ENCODE measurements around the gene ALK.
"Not testable (repeated sequence)": the region's sequence is repeated elsewhere in the genome, so short reads cannot be mapped to it uniquely, and the experiment has no call there.

The ALK gene

DNA sequence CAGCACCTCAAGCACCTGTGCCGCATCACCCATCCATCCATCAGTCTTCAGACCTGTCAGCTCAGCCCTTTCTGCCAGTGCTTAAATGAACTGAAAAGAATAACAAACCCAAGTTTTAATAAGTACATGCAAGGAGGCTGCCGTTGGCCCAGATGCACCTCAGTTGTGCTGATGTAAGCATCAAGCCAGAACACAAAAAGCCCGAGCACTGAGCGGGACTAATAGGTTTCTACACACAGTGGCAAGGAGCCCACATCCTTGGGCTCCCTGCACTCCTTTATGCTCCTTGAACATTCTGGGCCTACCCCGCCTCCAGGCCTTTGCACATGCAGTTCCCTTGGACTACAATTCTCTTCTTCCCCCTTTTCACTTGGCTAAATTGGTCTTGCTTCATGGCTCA, 165.6 kb downstream of the ALK start:
- no peak for DNase-seq (ENCODE audit: low spot score)

DNA sequence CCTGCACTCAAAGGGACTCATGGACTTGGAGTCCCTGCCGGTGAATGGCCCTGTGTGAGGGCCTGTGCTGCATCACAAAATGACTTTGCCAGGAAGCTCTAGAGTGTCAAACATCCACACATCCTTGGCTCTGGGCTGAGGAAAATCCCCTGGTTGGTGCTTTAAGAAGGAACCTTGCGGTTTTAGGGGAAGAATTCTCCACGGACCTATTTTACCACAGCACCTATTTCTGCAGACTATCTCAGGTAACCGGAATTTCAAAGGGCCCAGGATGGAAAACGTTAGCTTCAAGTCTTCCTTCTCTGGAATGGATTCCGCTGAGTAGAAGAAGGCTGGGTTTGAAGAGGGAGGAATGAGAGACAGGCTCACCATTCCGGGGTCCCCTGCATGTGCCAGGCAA, 166.2 kb downstream of the ALK start:
- no peak for DNase-seq (ENCODE audit: low spot score)

DNA sequence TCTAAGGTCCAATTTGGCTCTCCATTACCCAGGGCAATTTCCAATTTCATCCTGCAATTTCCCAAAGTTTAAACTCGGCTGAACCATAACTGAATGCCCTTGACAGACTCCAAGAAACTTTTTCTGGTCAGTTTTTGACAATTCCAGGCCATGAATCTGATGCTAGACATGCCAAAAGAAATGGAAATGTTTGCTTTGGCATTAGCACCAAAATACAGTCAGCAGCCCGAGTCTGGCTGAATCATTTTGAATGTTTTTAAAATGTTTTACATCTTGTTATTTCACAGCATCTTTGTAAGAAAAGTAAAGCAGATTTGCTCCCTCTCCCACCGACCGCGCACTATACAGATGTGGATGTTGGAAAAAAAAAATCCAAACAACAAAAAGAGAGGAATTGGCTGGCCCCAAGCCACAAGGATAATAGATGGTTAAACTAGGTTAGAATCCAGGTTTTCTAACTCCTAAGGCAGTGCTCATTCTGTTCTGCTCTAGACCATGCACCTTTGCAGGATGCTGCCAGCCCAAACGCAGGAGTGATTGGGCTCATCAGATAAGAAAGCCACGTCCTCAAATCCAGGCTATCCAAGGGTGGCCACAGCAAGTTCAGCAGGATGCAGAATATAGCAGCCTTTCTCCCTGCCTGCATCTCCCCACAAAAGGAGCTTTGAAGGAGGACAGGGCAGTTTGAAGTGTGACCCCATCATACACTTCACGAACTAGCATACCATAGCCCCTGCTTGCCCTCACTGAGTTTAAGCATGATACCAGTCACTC, 167.5 kb downstream of the ALK start:
- no peak for DNase-seq (ENCODE audit: low spot score)

DNA sequence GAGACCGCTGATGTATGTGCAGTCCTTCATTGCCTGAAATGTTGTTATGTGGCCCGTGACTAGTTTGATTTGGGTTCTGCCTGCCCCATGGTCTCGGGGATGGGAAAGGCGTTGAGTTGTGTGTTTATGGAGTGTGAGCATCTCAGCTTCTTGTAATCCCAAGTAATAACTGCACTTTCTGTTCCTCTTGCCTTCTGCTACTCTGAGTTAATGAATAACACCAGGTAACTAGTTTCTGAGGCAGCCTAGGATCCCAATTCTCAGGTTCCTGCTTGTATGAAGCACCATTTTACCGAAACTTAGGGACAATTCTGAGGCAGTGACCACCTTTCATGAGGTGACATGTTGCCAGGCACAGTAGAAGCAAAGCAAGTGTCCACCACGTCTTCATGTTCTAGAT, 170.0 kb downstream of the ALK start:
- DNase-seq (ENCODE audit: low spot score), result no peak

DNA sequence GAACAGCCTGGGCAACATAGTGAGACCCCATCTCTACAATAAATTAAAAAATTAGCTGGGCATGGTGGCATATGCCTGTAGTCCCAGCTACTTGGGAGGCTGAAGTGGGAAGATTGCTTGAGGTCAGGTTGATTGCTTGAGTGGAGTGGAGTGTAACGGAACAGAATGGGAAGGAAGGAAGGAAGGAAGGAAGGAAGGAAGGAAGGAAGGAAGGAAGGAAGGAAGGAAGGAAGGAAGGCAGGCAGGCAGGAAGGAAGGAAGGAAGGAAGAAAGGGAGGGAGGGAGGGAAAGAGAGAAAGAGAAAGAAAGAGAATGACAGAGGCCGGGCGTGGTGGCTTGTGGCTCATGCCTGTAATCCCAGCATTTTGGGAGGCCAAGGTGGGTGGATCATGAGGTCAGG, 170.9 kb downstream of the ALK start:
- DNase-seq (ENCODE audit: low spot score), result not testable (repeated sequence)

DNA sequence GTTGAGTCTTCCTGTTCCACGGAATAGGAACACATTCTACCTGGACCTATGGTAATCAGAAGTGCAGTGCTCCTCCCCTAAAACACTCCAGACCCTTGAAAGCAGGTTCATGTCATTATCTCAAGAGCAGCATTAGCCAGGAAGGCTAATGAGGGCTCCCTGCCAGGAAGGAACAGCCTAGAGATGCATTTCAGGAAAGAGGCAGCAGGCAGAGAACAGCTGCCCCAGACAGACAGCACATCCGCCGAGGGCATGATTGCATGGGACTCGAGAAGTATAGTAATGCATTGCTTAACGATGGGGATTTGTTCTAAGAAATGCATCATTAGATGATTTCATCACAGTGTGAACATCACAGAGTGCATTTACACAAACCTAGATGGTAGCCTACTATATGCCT, 171.5 kb downstream of the ALK start:
- DNase-seq (ENCODE audit: low spot score), result no peak

DNA sequence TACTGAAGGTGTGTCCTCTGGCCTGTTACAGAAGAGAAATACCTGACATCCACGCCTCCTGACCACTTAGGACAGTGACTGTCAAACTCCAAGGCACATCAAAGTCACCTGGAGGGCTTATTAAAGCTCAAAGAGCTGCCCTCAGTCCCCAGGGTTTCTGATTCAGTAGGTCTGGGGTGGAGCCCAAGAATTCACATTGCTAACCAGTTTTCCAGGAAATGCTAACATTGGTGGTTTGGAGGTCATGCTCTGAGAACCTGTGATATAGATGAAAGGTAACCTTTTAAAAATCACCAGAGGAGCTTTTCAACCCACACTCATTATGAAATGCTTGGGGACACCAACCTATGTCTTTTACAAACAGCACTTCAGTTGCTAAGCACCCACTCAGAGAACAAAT, 172.3 kb downstream of the ALK start:
- no peak for DNase-seq (ENCODE audit: low spot score)

DNA sequence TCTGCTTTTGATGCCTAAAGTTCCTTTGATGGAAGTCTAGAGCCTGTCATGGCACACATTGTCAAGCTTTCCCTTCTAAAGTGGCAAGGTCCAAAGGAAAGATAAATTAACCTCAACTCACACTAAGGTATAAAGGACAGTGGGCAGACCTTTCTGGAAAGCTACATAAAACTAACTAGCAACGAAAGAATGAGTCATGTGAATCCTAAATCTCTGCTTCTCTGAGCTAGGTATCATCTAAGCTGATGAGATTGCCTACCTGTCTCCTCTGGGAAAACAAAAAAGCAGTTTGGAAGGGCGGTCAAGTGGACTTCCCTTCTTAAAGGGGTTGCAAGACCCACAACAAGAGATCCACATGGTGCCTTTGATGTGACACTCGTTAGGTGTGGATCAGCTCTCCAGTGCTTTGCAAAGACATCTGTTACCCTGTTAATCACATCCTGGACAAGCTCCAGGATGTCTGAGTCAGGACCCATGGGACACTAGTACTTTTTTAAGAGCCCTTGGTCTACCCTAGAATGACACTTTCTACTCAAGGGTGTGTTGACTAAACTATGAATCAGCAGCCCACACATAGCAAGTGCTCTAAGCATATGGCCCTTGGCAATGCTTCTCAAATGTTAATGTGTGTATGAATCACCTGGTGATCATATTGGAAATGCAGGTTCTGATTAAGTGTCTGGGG, 173.5 kb downstream of the ALK start:
- DNase-seq (ENCODE audit: low spot score), result no peak

DNA sequence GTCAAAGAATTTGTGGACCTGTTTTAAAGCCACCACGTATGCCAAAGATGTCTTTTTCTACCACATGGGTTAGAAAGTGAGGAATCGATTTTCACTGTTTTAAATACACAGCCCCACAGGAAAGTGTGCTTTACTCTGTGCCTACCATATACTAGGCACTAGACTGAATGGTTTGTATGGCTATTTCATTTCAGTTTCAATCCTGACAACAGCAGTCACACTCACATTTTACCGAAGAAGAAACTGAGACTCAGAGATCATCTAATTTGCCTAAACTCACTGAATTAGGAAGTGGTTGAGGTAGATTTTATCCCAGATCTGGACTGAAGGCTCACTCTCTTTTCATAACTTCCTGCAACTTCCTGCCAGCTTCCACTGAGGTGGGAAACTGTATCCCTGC, 176.4 kb downstream of the ALK start:
- no peak for DNase-seq (ENCODE audit: low spot score)

DNA sequence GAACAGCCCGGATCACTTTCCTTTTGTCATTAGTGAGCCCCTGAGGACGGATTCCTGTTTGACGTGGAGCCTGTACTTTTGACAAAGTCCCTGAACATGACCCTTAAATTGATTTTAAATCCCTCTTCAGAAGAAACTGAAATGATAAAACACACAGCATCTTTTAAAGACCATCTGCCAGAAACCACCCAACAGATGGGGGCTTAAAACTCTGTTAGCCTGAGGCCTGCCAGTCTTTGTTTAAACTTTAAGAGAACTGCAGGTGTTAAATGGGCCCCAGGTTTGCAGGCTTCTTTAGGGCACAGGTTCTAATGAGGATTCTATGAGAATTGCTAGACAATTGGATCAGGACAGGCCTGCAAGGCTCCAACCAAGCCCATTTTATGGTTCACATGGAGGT, 177.9 kb downstream of the ALK start:
- no peak for DNase-seq (ENCODE audit: low spot score)

DNA sequence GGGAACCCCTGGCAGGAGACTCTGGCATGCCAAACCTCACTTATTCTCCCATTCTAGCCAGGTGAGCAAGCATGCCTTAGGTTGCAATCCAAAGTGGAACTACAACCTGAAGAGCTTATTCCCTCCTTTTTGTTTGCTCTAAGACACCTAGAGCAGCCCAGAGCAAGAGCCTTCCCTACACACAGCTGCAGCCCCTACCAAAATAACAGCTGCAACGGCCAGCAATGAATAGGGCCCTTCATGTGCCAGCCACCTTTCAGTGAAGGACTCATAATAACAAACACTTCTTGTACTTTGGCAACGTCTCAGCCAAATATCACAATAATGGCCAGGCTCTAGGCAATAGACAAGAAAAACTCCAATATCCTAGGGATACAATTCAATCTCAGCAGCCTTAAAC, 178.7 kb downstream of the ALK start:
- no peak for DNase-seq (ENCODE audit: low spot score)

DNA sequence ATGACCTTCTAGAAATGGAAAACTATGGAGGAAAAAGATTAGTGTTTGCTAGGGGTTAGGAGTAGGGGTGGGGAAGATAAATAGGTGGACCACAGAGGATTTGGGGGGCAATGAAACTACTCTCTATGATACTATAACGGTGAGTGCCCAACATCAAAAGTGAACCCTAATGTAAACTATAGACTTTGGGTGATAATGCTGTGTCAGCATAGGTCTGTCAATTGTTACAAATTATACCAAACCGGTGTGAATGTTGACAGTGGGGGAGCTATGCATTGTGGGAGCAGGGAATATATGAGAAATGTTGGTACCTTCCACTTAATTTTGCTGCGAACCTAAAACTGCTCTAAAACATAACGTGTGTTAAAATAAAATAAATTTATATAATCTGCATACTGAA, 180.3 kb downstream of the ALK start:
- no peak for DNase-seq (ENCODE audit: low spot score)

DNA sequence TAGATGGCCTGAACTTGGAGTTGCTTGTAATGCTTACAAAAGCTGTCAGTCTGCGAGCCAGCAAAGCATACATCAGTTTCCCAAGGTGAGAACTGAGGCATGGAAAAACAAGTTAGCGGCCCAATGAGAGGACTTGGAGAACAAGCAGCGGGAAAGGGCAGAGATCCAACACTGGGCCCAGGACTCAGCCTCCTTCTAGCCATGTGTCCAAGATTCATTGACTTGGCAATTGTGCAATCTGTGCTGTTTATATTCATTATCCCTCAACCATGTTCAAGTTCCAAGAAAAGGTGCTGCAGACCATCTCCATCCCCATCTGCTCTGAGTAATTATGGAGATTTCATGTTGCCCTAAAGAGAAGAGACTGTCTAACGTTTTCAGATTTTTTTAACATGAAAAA, 187.4 kb downstream of the ALK start:
- no peak for DNase-seq (ENCODE audit: low spot score)

DNA sequence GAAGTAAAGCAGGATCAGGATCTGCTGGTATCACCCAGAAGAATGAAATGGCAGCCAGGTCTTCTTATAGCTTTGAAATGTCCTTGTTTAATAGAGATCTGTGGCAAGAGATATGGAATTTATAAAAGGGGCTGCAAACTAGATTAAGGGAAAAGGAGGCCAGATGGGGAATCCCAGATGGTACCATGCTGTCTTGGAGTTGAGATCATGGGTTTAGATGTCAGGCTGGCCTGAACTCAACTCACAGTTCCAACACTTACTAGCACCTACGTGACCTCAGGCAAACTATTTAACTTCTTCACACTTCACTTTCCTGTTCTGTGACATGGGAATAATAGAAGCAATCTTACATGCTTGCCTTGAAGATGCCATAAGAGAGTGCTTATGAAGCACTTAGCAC, 188.2 kb downstream of the ALK start:
- no peak for DNase-seq (ENCODE audit: low spot score)

DNA sequence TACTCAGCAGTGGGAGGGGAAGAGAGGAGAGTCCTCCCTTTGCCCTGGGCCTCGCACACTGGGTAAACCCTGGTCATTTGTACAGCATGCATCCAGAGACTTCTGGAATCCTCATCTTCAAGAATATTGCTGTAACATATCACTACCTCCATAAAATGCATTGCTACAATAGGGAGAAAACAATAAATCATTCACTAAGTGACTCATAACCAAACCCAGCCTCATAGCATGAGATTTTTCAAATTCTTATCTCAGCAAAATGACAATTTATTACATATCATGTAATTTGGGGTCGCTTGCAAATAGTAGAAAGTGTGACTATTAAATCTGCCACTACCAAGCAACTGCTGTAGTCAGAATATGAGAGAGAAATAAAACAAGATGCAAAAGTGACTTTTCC, 189.4 kb downstream of the ALK start:
- no peak for DNase-seq (ENCODE audit: low spot score)

DNA sequence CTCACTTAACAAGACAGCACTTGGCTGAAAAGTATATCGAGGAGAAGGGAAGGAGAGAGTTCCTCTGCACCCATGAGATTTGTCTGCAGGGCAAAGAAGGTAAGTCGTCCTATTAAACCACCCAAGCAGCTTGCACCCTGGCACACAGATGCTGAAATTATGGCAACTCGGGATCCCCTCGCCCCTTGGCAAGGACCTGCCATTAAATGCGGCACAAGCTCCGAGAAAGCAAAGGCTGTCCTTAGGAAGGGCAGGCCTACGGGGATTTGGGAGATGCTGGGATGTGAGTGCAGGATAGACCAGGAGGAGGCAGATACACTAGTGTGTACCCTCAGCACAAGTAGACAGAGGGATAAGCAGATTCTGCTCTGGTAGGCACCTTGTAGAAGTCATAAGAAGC, 191.5 kb downstream of the ALK start:
- DNase-seq (ENCODE audit: low spot score), result no peak

DNA sequence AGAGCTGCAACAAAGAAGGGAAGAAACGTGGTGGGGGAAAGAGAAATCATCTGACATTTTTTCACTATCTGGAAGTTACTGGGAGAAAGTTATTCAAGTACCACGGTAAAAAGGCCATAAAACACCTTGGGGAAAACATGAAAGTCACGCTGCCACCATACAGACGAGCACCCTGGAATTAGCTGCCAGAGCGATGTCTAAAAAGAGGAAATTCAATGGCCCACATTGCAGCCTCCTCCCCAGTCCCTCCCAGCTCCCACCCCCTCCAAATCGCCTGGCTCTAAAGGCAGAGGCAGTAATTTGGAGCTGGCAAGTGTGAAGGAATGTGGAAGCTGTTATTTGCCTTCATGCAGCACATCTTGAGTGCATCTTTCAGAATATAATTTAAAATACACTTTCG, 192.0 kb downstream of the ALK start:
- no peak for DNase-seq (ENCODE audit: low spot score)

DNA sequence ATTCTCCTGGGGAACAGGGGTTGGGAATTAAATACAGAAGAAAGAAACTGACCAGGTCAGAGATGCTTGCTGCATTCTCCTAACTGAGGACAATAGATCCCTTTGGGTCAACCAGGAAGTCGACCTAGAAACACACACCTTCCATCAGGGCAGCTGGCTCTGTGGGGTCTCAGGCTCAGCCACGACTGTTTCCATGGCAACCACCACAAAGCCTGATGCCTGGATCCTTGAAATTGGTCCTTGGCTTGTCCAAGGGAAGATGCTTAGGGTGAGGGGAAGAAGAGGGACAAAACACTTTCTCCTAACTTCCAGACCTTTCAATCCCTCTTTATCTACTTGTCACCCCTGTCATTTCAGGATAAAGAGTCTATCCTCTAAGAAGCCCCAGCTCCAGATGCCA, 194.4 kb downstream of the ALK start:
- DNase-seq (ENCODE audit: low spot score), result no peak

DNA sequence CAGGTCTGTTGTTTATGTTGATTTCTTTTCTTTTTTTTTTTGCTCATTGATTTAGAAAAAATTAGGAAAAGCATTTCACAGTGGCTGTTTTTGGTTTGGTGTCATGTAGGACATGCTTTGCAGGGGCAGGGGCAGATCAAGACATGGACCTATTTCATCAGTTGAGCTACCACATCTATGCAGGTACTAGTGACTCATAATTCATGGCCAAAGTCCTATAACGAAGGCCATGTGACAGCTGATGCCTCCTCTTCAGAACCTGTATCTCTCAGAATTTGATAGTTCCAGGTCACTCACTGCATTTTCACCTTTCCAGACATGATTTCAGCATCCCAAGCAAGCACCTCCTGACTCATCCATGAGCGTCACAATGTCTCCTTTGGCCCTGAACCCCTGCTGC, 195.8 kb downstream of the ALK start:
- no peak for DNase-seq (ENCODE audit: low spot score)

DNA sequence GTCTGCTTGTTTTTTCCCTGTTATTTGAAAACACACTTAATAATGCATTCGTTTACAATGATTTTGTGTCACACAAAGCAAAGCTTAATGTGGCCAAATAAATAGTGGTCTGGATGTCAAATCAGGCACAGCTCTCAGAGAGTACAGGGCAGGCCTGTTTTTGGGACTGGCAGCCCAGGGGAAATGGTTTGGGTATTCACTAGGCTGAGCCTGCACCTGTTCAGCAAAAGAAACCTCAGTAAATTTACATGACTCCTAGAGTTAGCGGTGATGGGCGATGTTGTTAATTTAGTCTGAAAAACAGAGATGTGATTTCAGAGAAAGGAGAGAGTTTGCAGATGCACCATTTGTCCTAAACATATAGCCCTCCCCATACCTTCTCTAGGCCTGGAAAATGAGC, 197.1 kb downstream of the ALK start:
- DNase-seq (ENCODE audit: low spot score), result no peak

DNA sequence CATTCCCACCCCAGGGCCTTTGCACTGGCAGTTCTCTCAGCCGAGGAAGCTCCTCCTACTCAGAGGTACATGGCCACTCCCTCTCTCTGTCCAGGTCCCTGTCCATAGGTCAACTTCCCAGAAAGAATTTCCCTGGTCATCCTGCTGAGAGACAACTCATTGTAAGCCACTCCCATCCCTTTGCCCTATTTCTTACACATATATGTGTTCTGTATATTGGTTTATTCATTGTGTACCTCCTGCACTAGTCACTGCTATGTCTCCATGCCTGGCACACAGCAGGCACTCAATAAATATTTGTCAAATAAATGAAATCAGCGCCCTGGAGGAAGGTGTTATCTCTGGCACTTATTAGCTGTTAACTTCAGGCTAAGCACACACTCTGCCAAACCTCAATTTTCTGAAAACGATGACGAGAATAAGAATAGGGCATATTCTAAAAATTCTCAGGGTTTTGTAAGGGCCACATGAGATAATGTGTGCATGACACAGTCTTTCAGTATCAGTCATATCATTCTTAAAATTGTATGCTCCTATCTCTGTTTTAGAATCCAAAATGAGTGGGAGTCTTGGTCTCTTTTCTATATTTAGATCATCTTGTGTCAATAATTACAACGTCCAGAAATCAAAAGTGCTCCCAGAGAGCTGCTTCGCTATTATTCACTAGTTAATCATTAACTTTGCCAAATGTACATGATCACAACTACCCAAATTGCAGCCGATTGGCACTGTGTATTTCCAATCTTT, 198.0 kb downstream of the ALK start:
- DNase-seq (ENCODE audit: low spot score), result no peak

DNA sequence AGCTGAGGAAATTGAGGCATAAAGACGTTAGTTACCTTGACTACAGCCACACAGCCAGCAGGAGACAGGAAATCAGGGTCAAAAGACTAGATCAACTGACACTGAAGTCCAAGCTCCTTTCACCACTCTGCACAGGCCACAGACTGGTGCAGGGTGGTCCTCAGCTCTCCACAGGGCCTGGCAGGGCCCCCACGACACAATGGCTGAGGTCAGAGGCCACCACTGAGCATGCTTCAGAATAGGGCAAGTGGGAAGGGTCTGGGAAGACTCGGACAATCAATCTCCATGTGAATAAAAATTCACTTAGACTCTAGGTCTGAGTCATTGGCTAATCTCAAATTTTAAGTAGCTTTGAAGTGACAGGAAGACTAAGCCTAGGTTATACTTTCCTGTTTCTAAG, 201.7 kb downstream of the ALK start:
- no peak for DNase-seq (ENCODE audit: low spot score)

DNA sequence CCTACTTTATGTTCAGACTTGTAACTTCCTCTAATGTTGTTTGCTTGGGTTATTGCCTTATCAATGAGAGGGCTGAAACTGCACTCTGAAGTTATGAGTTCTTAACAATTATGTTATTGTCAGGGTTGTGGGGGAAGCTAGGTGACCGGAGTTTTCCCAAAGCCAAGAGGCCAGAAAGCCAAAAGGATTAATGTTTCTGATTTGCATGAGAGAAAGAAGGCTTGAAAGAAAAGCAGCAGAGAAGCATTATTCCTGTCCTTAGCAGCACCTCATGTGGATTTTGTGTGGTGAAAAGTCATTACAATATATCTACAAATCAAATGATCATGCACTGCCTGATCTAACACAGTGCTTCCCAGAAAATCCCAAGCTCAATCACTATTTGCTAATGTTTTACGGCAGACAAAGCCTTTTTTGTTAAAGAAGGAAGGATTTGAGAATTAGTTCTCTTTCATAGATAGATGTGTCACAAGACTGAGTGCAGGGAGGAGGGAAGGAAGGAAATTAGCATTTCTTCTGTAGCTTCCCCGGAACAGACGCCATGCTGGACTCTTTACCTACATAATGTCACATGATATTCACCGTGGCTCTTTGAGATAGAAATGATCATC, 203.2 kb downstream of the ALK start:
- no peak for DNase-seq (ENCODE audit: low spot score)
